SK-N-SH (cell line): ENCODE results near the gene ATAD3B. TPM values are rescaled to one million over a fixed set of nuclear protein-coding genes. Genes with fewer than 3 reads are reported as not detected.

Source experiments
- CTCF ChIA-PET: fragments of 300-600, 350-600 bp; formaldehyde crosslinking; extraction: SDS; loops from one replicate; lab custom pipeline; 2021; lab: Yijun Ruan, JAX
- POLR2A ChIA-PET: fragments of 350-600 bp; sonication (Branson Sonifier 250); formaldehyde crosslinking; extraction: SDS; loops from one replicate; lab custom pipeline; 2020; ENCODE audit warnings: antibody characterized with exemption, inconsistent platforms; lab: Yijun Ruan, JAX
- DNase-seq: peaks from one replicate; pipeline ENCODE4 v3.0.0; 2012
- H2AFZ ChIP-seq: fragments of 200-600 bp; sonication (generic); 2 replicates; pipeline ENCODE4 v1.8.1; 2016; ENCODE audit warnings: antibody characterized with exemption, mild to moderate bottlenecking, low read depth
- H3F3A ChIP-seq: fragments of 200-600 bp; sonication (generic); replicated peaks from 2 replicates; pipeline ENCODE3; 2016; ENCODE audit warnings: antibody characterized with exemption, mild to moderate bottlenecking; ENCODE audit not compliant: insufficient read depth
- H3K27ac ChIP-seq, 2 experiments: fragments of 200-500 bp in 1 of 2; fragments of 200-600 bp in 1 of 2; sonication (Bioruptor generic) in 1 of 2; sonication (generic), shearing (Covaris generic) in 1 of 2; 2 replicates each; pipeline versions ENCODE4 v1.5.1 to v1.6.1; 2014 to 2016; ENCODE audit warnings: low read depth in 2 of 2, inconsistent platforms in 1 of 2, low read length in 1 of 2, mild to moderate bottlenecking in 1 of 2, mixed read lengths in 1 of 2
- H3K27me3 ChIP-seq: fragments of 200-600 bp; sonication (generic), shearing (Covaris generic); 2 replicates; pipeline ENCODE4 v1.6.1; 2016; ENCODE audit warnings: mixed run types; ENCODE audit not compliant: insufficient read depth
- H3K36me3 ChIP-seq, 2 experiments: fragments of 200-500 bp in 1 of 2; fragments of 200-600 bp in 1 of 2; sonication (Bioruptor generic) in 1 of 2; sonication (generic) in 1 of 2; replicated peaks in 1 of 2; 2 replicates each; pipeline versions ENCODE3 to v1.5.1; 2014 to 2016; ENCODE audit warnings: low read length in 1 of 2, mild to moderate bottlenecking in 1 of 2; ENCODE audit not compliant: insufficient read depth in 2 of 2, control insufficient read depth in 1 of 2
- H3K4me1 ChIP-seq, 2 experiments: fragments of 200-500 bp in 1 of 2; fragments of 200-600 bp in 1 of 2; sonication (Bioruptor generic) in 1 of 2; sonication (generic), shearing (Covaris generic) in 1 of 2; 2 replicates each; pipeline versions ENCODE4 v1.5.1 to v1.6.1; 2014 to 2016; ENCODE audit warnings: low read depth in 1 of 2, low read length in 1 of 2, mixed run types in 1 of 2; ENCODE audit not compliant: insufficient read depth in 2 of 2, control insufficient read depth in 1 of 2
- H3K4me2 ChIP-seq: fragments of 200-600 bp; sonication (generic), shearing (Covaris generic); 2 replicates; pipeline ENCODE4 v1.6.1; 2017; ENCODE audit warnings: mixed run types
- H3K4me3 ChIP-seq, 2 experiments: fragments of 200-500 bp in 1 of 2; fragments of 200-600 bp in 1 of 2; sonication (Bioruptor generic) in 1 of 2; sonication (generic), shearing (Covaris generic) in 1 of 2; 2 replicates each; pipeline versions ENCODE4 v1.5.1 to v1.8.1; 2014 to 2016; ENCODE audit warnings: low read depth in 2 of 2, inconsistent platforms in 1 of 2, low read length in 1 of 2, mild to moderate bottlenecking in 1 of 2, mixed read lengths in 1 of 2, moderate library complexity in 1 of 2
- H3K79me2 ChIP-seq: fragments of 200-600 bp; sonication (generic); 2 replicates; pipeline ENCODE4 v1.8.1; 2017; ENCODE audit warnings: mild to moderate bottlenecking; ENCODE audit not compliant: insufficient read depth
- H3K9ac ChIP-seq: fragments of 200-600 bp; sonication (generic); 2 replicates; pipeline ENCODE4 v1.6.1; 2017; ENCODE audit warnings: mixed run types
- H3K9me2 ChIP-seq: fragments of 200-600 bp; sonication (generic); 2 replicates; pipeline ENCODE4 v1.6.1; 2017; ENCODE audit warnings: mixed run types
- H3K9me3 ChIP-seq: fragments of 200-600 bp; sonication (generic); 2 replicates; pipeline ENCODE4 v1.6.1; 2017; ENCODE audit warnings: mixed run types, mild to moderate bottlenecking, moderate library complexity
- H4K20me1 ChIP-seq: fragments of 200-600 bp; sonication (generic); 2 replicates; pipeline ENCODE4 v1.6.1; 2017; ENCODE audit warnings: mild to moderate bottlenecking, mixed run types; ENCODE audit not compliant: insufficient read depth
- FOSL2 ChIP-seq: IDR thresholded peaks from 2 replicates; pipeline ENCODE4 v1.4.0; 2012; ENCODE audit warnings: low read depth, mild to moderate bottlenecking, moderate library complexity, borderline replicate concordance
- FOXJ3 ChIP-seq: sonication (generic); formaldehyde crosslinking; IDR thresholded peaks from 2 replicates; pipeline ENCODE4 v1.5.1; 2020; ENCODE audit warnings: mild to moderate bottlenecking, missing genetic modification reagents
- FOXM1 ChIP-seq: IDR thresholded peaks from 2 replicates; pipeline ENCODE4 v1.4.0; 2012; ENCODE audit warnings: low read depth, mild to moderate bottlenecking
- GABPA ChIP-seq: IDR thresholded peaks from 2 replicates; pipeline ENCODE4 v1.4.0; 2012; ENCODE audit warnings: low read depth, mild to moderate bottlenecking
- GATA2 ChIP-seq: sonication (generic); formaldehyde crosslinking; IDR thresholded peaks from 2 replicates; pipeline ENCODE4 v1.5.0; 2020; ENCODE audit warnings: mild to moderate bottlenecking, missing genetic modification reagents
- NFIC ChIP-seq: IDR thresholded peaks from 2 replicates; pipeline ENCODE4 v1.4.0; 2012; ENCODE audit warnings: borderline replicate concordance
- NRF1 ChIP-seq: IDR thresholded peaks from 2 replicates; pipeline ENCODE4 v1.6.1; 2012; ENCODE audit warnings: low read depth, mild to moderate bottlenecking, low read length
- POLR2AphosphoS5 ChIP-seq: IDR thresholded peaks from 2 replicates; pipeline ENCODE4 v1.6.1; 2012; ENCODE audit warnings: low read depth, low read length
- RCOR1 ChIP-seq: fragments of 150-350 bp; IDR thresholded peaks from 2 replicates; pipeline ENCODE4 v1.6.1; 2017; ENCODE audit warnings: antibody characterized with exemption, low read length
- RFX5 ChIP-seq: IDR thresholded peaks from 2 replicates; pipeline ENCODE4 v1.6.1; 2012; ENCODE audit warnings: mild to moderate bottlenecking, improper control_type of control experiment, low read length
- SIN3A ChIP-seq: IDR thresholded peaks from 2 replicates; pipeline ENCODE4 v1.6.1; 2012; ENCODE audit warnings: low read depth, mild to moderate bottlenecking, low read length, moderate library complexity, borderline replicate concordance
- TAF1 ChIP-seq: IDR thresholded peaks from 2 replicates; pipeline ENCODE4 v1.6.1; 2012; ENCODE audit warnings: low read depth, mild to moderate bottlenecking, low read length, moderate library complexity, borderline replicate concordance
- TCF12 ChIP-seq: IDR thresholded peaks from 2 replicates; pipeline ENCODE4 v1.4.0; 2012
- TEAD4 ChIP-seq: IDR thresholded peaks from 2 replicates; pipeline ENCODE4 v1.4.0; 2012; ENCODE audit warnings: mild to moderate bottlenecking, borderline replicate concordance; ENCODE audit not compliant: insufficient read depth
- USF1 ChIP-seq: IDR thresholded peaks from 2 replicates; pipeline ENCODE4 v1.4.0; 2012; ENCODE audit warnings: low read depth, borderline replicate concordance
- YY1 ChIP-seq: IDR thresholded peaks from 2 replicates; pipeline ENCODE4 v1.4.0; 2012; ENCODE audit warnings: low read depth, mild to moderate bottlenecking
- WGBS: methylation state at CpG from one replicate; pipeline ENCODE4 v1.1.6; 2017; ENCODE audit warnings: low lambda C conversion rate; 5-methylcytosine and 5-hydroxymethylcytosine counted together
- polyA plus RNA-seq, 3 experiments: library from polyadenylated mRNA; depleted of rRNA; stranded (reverse); fragments of >200 nt; gene quantifications; 2 replicates each; pipeline ENCODE4 v1.2.3, GENCODE V29; 2012
- TF ChIP-seq, protein P1 (sequence below): IDR thresholded peaks from 2 replicates; pipeline ENCODE4; 2012
- TF ChIP-seq, protein P2 (sequence below): fragments of 200-600 bp; sonication (generic); IDR thresholded peaks from 2 replicates; pipeline ENCODE4 v1.6.1; 2017; ENCODE audit warnings: antibody characterized with exemption, mild to moderate bottlenecking, moderate library complexity
- TF ChIP-seq, protein P3 (sequence below): IDR thresholded peaks from 2 replicates; pipeline ENCODE4 v1.6.1; 2012; ENCODE audit warnings: mild to moderate bottlenecking, low read depth, low read length, moderate library complexity
- TF ChIP-seq, protein P4 (sequence below): fragments of 150-350 bp; IDR thresholded peaks from 2 replicates; pipeline ENCODE4 v1.6.1; 2017; ENCODE audit warnings: antibody characterized with exemption, low read length, low read depth, borderline replicate concordance

ATAD3B gene
- polyA plus RNA-seq, 1 of the 3 experiments (the other 2 are of a cell fraction) = 71.6 TPM

DNA sequence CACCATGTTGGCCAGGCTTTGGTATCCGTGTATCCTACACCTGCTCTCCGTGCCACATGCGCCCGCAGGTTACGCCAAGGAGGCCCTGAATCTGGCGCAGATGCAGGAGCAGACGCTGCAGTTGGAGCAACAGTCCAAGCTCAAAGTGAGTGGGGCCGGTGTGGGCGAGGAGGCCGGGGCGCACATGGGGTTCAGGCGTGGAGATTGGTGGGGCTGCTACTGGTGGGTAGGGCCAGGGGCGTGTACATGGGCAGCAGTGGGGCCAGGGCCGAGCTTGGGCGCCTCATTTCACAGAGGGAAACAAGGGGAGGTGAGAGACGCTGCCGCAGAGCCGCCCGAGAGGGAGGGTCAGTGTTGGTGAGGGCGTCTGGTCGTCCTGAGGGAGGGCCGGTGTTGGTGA, 5.6 kb downstream of the ATAD3B start (continued):
- TF ChIP-seq RCOR1 (no peak), POLR2AphosphoS5 (no peak), NFIC (no peak)

DNA sequence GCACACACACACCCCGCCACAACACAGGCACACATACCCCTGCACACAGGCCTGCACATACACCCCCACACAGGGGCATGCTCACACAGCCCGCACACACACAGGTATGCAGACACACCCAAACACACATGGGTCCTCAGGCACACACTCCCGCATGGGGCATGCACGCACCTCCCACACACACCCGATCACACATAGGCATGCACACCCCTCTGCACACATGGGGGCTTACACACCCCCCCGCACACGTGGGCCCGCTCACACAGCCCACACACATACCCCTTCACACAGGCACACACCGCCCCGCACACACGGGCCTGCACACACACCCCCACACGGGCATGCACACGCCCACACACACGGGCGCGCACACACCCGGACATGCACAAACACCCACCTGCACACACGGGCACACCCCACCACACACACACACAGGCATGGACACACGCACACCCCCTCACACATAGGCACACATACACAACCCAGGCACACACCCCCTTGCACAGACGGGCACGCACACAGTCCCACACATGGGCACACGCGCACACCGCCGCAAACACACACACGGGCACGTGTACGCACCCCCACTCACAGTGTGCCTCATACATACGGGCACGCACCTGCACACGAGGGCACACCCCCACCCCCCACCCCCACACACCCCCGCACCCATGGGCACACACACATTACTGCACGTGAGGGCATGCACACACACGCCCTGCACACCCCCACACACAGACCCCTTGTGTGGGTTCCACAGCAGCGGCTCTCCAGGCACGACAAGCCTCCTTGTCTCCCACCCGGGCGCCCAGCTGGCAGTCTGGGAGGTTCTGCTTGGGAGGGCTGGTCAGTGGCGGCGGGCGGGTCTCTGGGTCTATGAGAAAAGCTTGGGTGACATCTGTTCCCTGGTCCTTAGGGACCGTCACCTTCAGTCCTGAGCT, 8.3 kb downstream of the ATAD3B start:
- Histone ChIP-seq H3K36me3 (peaks cover 3 to 24% of the 10 kb centered on the region in 2 experiments), H2AFZ (no peak overlapping the region)
- TF ChIP-seq TEAD4 (no peak), FOSL2 (no peak), GABPA (no peak), SIN3A (no peak), RFX5 (no peak), TCF12 (no peak), USF1 (no peak), NRF1 (no peak), YY1 (no peak), TAF1 (no peak), GATA2 (CRISPR knock-in tag) (no peak), FOXM1 (no peak), FOXJ3 (CRISPR knock-in tag) (no peak)
- TF ChIP-seq, protein P1, sequence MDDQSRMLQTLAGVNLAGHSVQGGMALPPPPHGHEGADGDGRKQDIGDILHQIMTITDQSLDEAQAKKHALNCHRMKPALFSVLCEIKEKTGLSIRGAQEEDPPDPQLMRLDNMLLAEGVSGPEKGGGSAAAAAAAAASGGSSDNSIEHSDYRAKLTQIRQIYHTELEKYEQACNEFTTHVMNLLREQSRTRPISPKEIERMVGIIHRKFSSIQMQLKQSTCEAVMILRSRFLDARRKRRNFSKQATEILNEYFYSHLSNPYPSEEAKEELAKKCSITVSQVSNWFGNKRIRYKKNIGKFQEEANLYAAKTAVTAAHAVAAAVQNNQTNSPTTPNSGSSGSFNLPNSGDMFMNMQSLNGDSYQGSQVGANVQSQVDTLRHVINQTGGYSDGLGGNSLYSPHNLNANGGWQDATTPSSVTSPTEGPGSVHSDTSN = no peak
- TF ChIP-seq, protein P2, sequence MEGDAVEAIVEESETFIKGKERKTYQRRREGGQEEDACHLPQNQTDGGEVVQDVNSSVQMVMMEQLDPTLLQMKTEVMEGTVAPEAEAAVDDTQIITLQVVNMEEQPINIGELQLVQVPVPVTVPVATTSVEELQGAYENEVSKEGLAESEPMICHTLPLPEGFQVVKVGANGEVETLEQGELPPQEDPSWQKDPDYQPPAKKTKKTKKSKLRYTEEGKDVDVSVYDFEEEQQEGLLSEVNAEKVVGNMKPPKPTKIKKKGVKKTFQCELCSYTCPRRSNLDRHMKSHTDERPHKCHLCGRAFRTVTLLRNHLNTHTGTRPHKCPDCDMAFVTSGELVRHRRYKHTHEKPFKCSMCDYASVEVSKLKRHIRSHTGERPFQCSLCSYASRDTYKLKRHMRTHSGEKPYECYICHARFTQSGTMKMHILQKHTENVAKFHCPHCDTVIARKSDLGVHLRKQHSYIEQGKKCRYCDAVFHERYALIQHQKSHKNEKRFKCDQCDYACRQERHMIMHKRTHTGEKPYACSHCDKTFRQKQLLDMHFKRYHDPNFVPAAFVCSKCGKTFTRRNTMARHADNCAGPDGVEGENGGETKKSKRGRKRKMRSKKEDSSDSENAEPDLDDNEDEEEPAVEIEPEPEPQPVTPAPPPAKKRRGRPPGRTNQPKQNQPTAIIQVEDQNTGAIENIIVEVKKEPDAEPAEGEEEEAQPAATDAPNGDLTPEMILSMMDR = no peak
- TF ChIP-seq, protein P3, sequence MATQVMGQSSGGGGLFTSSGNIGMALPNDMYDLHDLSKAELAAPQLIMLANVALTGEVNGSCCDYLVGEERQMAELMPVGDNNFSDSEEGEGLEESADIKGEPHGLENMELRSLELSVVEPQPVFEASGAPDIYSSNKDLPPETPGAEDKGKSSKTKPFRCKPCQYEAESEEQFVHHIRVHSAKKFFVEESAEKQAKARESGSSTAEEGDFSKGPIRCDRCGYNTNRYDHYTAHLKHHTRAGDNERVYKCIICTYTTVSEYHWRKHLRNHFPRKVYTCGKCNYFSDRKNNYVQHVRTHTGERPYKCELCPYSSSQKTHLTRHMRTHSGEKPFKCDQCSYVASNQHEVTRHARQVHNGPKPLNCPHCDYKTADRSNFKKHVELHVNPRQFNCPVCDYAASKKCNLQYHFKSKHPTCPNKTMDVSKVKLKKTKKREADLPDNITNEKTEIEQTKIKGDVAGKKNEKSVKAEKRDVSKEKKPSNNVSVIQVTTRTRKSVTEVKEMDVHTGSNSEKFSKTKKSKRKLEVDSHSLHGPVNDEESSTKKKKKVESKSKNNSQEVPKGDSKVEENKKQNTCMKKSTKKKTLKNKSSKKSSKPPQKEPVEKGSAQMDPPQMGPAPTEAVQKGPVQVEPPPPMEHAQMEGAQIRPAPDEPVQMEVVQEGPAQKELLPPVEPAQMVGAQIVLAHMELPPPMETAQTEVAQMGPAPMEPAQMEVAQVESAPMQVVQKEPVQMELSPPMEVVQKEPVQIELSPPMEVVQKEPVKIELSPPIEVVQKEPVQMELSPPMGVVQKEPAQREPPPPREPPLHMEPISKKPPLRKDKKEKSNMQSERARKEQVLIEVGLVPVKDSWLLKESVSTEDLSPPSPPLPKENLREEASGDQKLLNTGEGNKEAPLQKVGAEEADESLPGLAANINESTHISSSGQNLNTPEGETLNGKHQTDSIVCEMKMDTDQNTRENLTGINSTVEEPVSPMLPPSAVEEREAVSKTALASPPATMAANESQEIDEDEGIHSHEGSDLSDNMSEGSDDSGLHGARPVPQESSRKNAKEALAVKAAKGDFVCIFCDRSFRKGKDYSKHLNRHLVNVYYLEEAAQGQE = no peak
- TF ChIP-seq, protein P4, sequence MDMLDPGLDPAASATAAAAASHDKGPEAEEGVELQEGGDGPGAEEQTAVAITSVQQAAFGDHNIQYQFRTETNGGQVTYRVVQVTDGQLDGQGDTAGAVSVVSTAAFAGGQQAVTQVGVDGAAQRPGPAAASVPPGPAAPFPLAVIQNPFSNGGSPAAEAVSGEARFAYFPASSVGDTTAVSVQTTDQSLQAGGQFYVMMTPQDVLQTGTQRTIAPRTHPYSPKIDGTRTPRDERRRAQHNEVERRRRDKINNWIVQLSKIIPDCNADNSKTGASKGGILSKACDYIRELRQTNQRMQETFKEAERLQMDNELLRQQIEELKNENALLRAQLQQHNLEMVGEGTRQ = no peak

More for the DNA sequence above, 8.3 kb downstream of the ATAD3B start:
- WGBS = 97% methylated on average over 34 of the region's 42 CpGs
- H3K4me2 ChIP-seq = no peak overlapping the region
- no peak overlapping the region for H3K4me3 ChIP-seq
- H4K20me1 ChIP-seq = peaks cover 5% of the 10 kb centered on the region; the same call in 1 of the 2 replicates
- DNase-seq = peak; percentile 29
- H3K27ac ChIP-seq = no peak overlapping the region
- no peaks in the 10 kb centered on the region for H3K27me3 ChIP-seq
- ChIA-PET POLR2A (no interaction called here), CTCF (no interaction called here)
- H3K79me2 ChIP-seq = peaks cover 41% of the 10 kb centered on the region
- H3K9me3 ChIP-seq = no peaks in the 10 kb centered on the region
- no peaks in the 10 kb centered on the region for H3K4me1 ChIP-seq
- no peak overlapping the region for H3K9ac ChIP-seq
- no peaks in the 10 kb centered on the region for H3K9me2 ChIP-seq
- no peaks in the 10 kb centered on the region for H3F3A ChIP-seq
